Measurements from ENCODE around the gene ARL4C.

The ARL4C gene

GRCh38 chr2:234492717-234493485 lies 4.0 kb downstream of the ARL4C start:
- H3K27ac ChIP-seq = peak overlapping the region in 1 of 2 donors; percentile 24
- no peak for TF ChIP-seq CTCF (IDR thresholded peaks at IDR 0.05)
- no peak for DNase-seq (ENCODE audit: low spot score)
- no peak overlapping the region for H3K4me3 ChIP-seq

GRCh38 chr2:234491897-234492296 lies 5.0 kb downstream of the ARL4C start:
- TF ChIP-seq CTCF (IDR thresholded peaks at IDR 0.05) = no peak
- Histone ChIP-seq H3K27ac (no peak overlapping the region), H3K4me3 (no peak overlapping the region)
- DNase-seq (ENCODE audit: low spot score) = no peak

- Histone ChIP-seq H3K27ac (no peak overlapping the region), H3K4me3 (no peak overlapping the region)
- DNase-seq (ENCODE audit: low spot score) = no peak
- no peak for TF ChIP-seq CTCF (IDR thresholded peaks at IDR 0.05)
Measured at GRCh38 chr2:234491281-234491680, 5.6 kb downstream of the ARL4C start.

GRCh38 chr2:234490271-234491091 lies 6.4 kb downstream of the ARL4C start:
- no peak for DNase-seq (ENCODE audit: low spot score)
- peak overlapping the region in 1 of 2 donors; percentile 36 for H3K27ac ChIP-seq
- no peak overlapping the region for H3K4me3 ChIP-seq
- TF ChIP-seq CTCF (IDR thresholded peaks at IDR 0.05) = no peak

- Histone ChIP-seq H3K27ac (no peak overlapping the region), H3K4me3 (no peak overlapping the region)
- TF ChIP-seq CTCF (IDR thresholded peaks at IDR 0.05) = no peak
- DNase-seq (ENCODE audit: low spot score) = no peak
Measured at GRCh38 chr2:234488913-234489451, 7.9 kb downstream of the ARL4C start.

GRCh38 chr2:234488486-234488885 lies 8.4 kb downstream of the ARL4C start:
- no peak for TF ChIP-seq CTCF (IDR thresholded peaks at IDR 0.05)
- H3K27ac ChIP-seq = no peak overlapping the region
- no peak for DNase-seq (ENCODE audit: low spot score)

More at GRCh38 chr2:234488486-234488885, 8.4 kb downstream of the ARL4C start:
- H3K4me3 ChIP-seq = no peak overlapping the region

Measured in coronary artery (tissue), 2 donors.